ENCODE data around the gene PCSK5.

PCSK5 gene

DNA sequence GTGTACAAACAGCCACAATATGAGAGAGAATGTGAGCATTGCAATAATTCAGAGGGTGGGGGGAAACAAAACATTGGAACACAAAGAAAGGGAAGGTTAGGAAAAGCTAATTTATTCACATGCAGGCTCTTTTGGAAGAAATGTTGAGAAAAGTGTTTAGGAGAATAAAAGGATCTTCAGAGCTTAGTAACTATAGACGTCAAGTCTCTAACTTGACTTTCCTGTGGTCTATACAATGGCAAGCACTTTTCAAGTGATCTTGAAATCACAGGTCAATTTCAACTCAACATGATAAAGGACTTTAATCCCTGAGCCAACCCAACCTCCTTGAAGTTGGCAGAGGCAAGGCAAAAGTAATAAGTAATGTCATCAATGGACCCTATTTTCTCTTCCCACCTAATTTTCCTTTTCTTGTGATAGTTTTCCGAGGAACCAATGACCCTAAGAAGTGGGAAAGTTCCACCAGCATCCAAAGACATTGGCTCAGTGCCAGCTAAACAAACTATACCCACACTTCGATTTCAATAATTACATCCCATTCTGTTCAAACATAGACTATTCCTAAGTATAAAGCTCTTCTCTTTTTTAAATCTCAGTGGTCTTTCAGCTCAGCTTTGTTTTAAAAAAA is 480.0 kb downstream of the PCSK5 start:
- DNase-seq = no peak

DNA sequence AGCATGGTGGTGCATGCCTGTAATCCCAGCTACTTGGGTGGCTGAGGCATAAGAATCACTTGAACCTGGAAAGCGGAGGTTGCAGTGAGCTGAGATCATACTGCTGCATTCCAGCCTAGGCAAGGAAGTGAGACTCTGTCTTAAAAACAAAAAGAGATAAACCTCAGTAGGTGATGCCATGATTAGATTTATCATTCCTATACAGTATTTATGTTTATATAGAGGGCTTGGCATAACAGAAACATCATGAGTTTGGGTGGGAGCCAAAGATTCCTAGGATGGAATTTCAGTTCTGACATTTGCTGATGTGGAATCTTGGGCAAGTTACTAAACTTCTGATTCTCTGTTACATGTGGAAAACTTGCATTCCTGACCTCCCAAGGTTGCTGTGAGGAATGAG is 481.4 kb downstream of the PCSK5 start:
- DNase-seq = no peak

DNA sequence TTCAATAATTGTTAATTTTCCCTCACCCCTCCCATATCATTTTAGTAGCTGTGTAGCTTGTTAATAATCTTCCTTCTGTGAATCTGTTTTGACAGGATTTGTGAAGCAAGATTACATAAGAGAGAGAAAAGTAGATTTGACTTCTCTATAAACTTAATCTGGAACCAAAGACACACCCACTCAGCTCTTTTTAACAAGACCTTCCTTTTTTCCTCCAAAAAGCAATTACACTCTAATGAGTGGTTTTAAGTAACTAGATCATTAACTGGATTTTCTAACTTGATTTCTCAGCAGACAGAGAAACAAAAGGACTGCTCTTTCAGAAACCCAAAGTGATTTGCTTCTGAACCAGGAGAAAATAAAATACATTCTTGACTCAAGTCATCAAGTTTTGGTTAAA is 481.9 kb downstream of the PCSK5 start:
- no peak for DNase-seq

DNA sequence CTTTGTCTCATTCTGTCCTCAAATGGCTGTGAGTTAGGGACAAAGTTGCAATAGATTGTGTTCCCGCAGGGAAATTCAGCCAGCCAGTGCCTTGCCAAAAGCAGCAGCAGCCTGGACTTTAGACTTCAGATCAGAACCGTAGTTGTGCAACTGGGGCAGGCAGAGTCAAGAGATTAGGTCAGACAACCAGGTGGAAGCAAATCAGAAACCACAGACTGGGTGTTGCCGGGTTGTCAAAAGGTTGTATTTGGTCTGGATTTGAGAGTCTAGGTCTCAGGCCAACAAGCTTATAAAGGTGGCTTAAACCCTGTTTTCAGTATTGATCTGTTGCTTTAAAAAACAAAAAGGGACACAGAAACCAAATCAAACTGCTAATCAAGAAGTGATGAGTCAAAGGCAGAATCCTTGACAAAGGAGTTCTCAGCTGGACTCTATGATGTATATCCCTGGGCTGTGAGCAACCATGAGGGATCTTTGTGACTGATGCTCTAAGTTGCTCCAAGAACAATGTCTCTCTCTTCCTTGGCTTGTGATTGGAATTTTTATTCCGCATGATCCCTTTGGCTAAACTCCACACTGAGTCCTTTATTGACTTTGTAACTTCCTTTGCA is 482.8 kb downstream of the PCSK5 start:
- DNase-seq = no peak

DNA sequence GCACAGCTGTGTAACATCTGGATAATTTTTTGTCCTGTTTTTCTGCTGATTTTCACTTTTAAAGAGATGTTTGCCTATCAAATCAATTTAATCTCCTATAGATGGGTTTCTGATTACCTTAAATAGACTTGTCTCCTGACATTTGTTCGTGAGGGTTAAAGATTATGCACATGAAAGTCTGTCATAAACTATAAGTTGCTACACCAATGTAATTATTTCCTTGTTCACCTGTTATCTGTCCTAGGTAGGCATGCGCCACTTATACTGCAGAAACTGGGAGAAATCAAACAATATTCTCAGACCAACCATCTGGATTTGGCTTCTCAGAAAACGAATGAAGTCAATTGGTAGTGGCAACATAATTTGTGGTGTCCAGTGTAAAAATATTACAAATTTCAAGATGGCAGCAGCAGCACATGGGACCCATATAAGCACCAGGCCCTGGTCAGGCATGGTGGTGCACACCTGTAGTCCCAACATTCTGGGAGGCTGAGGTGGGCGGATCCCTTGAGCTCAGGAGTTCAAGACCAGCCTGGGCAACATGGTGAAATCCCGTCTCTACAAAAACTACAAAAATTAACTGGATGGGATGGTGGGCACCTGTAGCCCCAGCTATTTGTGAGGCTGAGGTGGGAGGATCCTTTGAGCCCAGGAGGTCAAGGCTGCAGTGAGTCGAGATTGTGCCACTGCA is 483.5 kb downstream of the PCSK5 start:
- DNase-seq = no peak

DNA sequence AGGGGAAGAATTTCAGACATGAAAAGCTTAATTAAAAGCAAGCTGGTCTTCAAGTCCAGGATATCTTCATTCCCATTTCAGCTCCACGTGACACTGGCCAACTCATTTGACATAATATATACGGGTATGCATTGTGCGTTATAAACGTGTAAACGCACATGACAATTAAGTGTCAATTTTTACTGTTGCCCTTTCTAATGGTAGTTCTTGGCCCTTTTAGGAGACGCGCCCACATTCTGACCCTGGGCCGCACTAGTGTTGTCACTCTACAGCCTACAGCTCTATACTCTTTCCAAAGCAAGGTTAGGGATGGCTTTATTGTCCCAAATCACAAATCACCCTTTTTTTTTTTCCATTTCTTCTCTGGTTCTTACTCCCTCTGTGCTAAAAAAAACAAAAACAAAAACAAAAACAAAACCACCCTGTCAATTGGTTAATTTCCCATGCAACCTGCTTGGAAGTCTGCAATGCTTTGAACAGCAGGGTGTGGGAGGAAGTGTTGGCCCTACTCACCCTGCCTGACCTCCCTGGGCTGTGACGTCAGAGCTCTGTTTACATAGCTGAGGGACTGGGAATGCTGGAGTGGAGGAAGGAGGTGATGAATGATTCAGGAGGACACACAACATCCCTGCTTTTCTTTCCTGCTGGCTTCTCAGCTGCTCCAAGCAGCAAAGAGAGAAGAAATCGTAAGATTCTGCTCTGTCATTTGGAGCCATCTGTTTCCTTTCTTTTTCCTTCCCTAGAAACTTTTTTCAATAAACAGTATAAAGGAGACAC is 484.5 kb downstream of the PCSK5 start:
- no peak for DNase-seq

DNA sequence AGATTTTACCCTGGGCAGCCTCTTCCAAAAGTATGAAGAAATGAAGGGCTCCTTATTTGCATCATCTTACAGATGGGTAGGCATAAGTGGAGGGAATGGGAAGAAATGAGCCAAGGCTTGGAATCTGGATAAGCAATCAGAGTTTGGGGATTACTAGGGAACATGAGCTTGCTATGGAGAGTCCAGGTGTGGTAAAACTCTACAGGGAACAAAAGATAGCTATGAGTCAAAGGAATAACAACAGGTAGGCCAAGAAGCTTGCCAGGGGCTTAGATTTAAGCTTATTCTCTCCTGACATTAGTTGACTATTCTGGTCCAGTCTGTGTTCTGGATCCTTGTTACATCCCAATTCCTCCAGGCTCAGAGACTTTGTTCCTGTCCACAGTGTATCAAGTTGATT is 487.3 kb downstream of the PCSK5 start:
- DNase-seq = no peak

DNA sequence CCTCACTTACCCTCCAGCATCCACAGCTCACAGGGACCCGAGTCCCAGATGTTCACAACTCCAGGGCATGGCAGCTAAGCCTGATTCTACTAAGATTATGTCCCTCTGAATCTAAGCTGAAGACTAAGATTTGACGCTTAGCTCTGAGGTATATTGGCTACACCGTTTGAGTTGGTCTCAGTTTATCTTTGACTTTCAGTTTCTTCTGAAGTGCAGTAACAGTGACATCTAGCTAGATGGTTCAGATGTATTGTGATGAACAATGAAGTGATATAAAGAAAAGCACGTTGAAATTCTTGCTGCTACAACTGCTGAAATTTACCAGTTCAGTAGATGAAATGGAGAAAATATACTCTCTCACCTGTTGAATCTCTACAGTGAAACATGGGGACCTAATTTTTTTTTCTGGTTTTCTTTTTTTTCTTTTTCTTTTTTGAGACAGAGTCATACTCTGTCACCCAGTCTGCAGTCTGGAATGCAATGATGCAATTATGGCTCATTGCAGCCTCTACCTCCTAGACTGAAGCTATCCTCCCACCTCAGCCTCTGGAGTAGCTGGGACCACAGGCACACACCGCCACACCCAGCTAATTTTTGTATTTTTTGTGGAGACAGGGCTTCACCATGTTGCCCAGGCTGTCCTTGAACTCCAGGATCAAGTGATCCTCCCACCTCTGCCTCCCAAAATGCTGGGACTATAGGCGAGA is 488.0 kb downstream of the PCSK5 start:
- DNase-seq = no peak

DNA sequence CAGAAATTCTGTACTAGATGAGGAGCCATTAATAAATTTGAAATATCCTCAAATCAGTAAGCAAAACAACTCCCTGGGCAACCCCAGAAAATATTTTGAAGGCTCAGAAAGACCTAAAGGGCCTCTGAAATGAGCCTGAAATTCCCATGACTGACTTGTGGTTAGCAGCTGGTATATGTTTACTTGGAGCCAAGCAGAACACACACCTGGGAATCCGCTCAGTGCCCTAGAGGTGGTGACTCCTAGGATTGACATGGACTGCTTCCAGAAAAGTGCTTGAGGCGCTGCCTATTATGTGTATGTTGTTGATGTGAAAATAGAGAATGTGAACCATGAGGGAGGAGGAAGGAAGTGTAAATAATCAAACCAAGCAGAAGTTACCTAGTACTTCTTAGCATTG is 489.0 kb downstream of the PCSK5 start:
- DNase-seq = no peak

DNA sequence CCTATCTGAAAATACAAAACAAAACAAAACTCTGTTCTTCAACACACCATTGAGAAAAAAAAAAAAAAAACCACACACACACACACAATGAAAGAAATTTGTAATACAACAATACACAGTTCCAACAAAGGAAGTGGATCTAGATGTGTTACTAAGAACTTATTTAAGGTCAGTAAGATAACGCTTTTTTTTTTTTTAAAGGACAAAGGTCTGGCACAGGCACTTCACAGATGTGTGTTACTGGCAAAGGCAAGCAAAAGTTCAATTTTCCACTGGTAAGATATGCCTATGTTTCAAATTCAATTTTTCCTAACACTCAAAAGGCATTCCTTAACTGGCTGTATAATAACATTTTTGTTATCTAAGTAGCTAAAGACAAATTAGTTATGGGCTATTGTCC is 500.2 kb downstream of the PCSK5 start:
- DNase-seq = no peak

DNA sequence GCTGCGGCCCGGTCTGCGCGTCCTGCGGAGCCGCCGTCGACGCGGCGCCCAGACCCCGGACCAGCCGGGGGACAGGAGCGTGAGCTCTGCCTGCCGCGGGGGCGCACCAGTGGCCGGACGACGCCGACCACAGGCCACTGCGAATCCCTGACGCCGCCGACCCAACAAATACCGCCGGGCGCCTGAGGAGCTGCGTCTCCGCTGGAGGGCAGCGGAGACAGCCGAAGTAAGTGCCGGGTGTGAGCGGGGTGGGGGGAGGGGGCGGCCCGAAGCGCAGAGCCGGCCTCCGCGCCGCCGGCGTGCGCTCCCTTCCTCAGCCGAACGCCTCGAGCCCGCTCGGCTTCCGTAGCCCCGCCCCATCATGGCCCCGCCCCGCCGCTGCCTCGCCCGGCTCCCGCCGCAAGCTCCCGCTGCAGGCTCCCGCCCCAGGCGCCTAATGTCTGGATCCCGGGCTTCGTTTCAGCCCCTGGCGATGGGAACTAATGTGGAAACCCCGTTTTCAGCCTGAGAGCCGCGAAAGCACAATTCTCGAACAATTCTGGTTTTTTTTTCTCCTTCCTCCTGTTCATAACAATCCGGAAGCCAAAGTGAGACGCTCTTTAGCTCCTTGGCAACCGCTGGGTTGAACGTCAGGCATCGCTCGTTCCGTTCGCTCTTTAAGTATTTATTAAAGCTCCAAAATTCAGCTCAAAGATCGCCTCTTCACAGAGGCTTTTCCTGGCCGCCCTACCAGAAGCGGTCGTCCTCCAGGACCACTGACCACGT is 503.9 kb downstream of the PCSK5 start, which contains the start of gene RFK:
Gene RFK, minus strand, starts transcription at position 232 of the 765 bp plus-strand sequence. CDS start 255 bp downstream, outside the sequence.
- DNase-seq = peak; percentile 92

DNA sequence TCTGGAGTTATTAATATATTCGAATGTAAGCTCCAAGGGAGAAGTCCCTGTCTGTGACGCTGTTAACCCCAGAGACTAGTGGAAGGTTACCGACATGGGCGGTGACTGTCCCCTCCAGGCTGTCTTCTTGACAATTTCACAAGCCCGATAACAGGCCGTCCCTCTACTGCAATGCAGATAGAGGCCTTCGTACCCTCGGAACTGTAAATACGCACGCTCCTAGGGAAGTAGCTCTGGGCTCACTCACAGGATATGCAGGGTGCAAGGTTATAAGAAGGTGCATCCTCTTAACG is 504.4 kb downstream of the PCSK5 start:
- peak; percentile 64 for DNase-seq

DNA sequence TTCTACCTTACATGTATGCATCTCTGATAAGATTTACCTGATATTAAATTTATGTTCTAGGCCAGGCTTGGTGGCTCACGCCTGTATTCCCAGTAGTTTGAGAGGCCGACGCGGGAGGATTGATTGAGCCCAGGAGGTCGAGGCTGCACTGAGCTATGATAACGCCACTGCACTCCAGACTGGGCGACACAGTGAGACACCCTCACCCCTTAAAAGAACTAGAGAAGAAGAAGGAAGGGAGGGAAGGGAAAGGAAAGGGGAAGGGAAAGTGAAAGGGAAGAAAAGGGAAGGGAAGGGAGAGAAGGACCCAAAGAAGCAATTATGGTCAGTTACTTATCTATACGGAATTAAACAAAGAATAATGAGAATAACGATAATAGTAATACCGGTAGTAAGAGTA is 504.9 kb downstream of the PCSK5 start:
- DNase-seq = no peak

DNA sequence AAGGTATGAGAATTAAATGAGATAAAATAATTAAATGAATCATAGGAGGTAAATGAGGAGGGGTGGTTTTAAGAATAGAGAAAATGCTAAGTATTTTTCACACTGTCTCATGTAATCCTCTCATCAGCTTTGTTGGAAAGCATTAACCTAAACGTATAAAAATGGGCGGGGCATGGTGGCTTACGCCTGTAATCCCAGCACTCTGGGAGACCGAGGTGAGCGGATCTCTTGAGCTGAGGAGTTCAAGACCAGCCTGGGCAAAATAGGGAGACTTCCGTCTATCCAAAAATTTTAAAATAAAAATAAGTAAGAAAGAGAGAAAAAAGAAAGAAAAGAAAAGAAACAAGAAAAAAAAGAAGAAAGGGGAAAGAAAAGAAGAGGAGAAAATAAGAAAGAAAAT is 505.7 kb downstream of the PCSK5 start:
- no peak for DNase-seq

DNA sequence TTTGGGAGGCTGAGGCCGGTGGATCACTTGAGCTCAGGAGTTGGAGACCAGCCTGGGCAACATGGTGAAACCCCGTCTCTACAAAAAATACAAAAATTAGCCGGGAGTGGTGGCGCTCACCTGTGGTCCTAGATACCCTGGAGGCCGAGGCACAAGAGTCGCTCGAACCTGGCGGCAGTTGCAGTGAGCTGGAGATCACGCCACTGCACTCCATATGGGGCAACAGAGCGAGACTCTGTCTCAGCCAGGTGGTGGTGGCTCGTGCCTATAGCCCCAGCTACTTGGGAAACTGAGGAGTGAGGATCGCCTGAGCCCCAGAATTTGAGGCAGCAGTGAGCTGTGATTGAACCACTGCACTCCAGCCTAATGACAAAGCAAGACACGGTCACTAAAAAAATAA is 506.1 kb downstream of the PCSK5 start:
- DNase-seq = no peak

DNA sequence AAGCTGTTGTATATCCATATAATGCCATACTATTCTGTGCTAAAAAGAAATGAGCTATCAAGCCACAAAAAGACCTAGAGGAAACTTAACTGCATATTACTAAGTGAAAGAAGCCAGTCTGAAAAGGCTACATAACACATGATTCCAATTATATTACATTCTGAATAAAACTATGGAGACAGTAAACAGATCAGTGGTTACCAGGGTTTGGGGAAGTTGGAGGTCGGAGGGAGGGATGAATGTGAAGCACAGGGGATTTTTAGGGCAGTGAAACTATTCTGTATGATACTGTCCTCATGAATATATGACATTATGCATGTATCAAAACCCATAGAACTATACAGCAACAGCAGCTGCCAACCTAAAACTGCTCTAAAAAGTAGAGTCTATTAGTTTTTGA is 509.4 kb downstream of the PCSK5 start:
- DNase-seq = no peak

DNA sequence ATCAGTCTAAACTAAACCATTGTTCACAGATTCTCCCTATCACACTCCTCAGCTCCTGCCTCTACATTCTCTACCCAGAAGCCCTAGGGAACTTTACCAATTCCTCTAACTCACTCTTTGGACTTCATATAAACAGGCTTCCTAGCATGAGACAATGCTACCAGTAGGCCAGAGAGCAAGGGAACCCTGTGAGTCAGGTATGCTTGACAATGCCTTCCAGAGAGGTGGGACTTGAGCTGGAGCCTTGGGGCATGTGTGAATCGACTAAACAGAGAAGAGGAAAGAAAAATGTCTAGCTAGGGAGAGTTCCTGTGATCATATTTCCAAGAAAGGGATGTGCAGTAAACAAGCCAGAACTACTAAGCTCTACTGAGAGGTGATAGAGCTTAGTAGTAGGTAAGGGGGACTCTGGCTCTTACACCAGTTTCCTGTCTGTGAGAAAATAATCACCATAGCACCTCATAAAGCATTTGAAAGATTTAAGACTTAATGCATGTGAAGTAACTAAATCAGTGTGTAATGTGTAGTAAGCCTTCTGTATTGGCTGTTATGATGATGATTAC is 510.1 kb downstream of the PCSK5 start:
- no peak for DNase-seq

DNA sequence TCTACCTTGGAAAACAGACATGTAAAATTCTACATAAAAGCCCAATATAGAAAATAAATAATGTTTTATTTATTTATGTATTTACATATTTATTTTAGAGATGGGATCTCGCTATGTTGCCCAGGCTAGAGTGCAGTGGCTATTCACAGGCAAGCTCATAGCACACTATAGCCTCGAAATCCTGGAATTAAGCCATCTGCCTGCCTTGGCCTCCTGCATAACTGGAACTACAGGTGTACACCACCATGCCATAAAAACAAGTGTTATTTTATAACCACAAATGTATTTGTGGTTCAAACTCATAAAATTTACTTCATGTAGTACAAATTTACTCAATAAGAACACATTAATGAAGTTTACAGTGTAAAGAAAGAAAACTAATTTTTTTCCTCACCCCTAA is 510.7 kb downstream of the PCSK5 start:
- DNase-seq = no peak

DNA sequence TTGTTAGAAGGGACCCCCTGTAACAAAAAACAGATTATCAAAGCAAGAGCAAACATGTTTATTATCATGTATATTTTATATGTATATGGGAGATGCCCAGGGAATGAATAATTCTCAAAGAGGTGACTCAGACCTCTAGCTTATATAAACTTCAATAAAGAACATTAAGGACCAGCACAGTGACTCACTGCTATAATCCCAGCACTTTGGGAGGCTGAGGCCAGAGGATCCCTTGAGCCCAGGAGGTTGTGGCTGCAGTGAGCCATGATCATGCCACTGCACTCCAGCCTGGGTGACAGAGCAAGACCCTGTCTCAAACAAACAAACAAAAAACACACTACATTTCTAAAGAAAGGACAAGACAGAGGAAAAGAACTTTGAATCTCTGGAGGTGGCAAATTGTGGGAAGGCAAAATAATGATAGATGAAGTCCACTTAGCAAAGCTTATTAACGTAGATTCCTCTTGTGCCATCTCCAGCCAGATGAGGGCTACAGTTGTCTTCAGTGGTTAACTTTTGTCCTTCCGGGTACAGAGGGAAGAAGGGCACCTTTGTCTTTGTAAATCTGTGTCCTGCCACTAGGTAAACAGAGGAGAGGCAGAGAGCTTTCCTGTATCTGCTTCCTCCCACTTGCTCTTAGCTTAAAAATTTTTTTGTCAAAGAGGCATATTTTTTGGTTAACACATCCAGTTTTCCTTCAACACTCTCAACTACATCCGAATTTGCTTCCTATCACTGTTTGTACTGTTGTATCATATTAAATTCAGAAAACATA is 511.3 kb downstream of the PCSK5 start:
- no peak for DNase-seq

DNA sequence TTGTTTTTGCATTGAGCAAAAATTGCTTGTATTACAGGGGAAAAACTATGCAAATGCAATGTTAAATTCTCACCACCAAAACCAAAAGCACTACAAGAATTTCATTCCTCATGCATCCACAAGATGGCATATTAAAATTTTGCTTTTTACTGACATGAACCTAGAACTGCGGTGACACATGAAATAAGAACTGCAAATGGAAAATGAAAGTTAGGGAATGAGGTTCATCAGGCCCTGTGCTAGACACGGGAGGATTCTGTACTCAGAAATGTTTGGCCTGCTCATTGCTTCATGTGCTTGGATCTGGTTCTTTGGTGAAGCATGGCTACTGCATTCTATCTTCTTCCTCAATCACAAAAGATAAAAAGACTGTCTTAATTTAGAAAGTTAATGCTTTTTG is 512.9 kb downstream of the PCSK5 start:
- peak; percentile 68 for DNase-seq

DNA sequence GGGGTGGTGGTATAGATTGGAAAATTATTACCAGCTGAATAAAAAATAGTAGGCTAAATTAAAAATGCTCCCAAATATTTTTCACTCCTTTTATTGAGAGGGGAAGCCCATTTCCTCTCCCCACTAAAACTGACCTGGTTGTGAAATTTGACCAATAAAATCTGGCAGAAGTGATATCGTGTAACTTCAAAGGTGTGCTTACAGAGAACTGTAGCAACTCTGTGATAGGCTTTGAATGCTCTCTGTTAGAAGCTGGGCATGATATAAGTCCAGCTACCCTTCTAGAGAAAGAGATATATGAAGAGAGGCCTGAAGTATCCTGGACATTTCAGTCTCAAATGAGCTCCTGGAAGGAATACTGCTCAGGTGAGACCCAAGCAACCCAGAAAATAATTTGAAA is 513.9 kb downstream of the PCSK5 start:
- no peak for DNase-seq
